ENCODE data around the gene KLHDC1. TPM values are rescaled to one million over a fixed set of nuclear protein-coding genes. Genes with fewer than 3 reads are reported as not detected.

The KLHDC1 gene
- total and polyA plus RNA-seq, 7 donors = 0.46 to 19.1 (median 11.4) TPM

GRCh38 chr14:49754570-49755097 is 61.7 kb downstream of the KLHDC1 start:
- TF ChIP-seq POLR2AphosphoS5 (IDR thresholded peaks at IDR 0.05) = no peak
- TF ChIP-seq POLR2A (IDR thresholded peaks at IDR 0.05) = no peak
- TF ChIP-seq EP300 (IDR thresholded peaks at IDR 0.05) = no peak
- TF ChIP-seq CTCF (IDR thresholded peaks at IDR 0.05) = no peak
- WGBS, 2 donors = 66 to 82% methylated on average over 5 of the region's 5 CpGs
- no peaks in the 10 kb centered on the region for H3K9me3 ChIP-seq
- H3K27ac ChIP-seq = no peak overlapping the region
- DNase-seq = no peak
- H3K4me3 ChIP-seq = no peak overlapping the region
- H3K27me3 ChIP-seq = no peaks in the 10 kb centered on the region
- peaks cover 0 to 31% (median 3%) of the 10 kb centered on the region in 4 donors for H3K36me3 ChIP-seq
- no peaks in the 10 kb centered on the region for H3K4me1 ChIP-seq
- intact Hi-C loops (cut with DNase I) = no loop called here

GRCh38 chr14:49755378-49755777 is 62.5 kb downstream of the KLHDC1 start:
- H3K27ac ChIP-seq = no peak overlapping the region
- DNase-seq = no peak
- no peak overlapping the region for H3K4me3 ChIP-seq
- H3K4me1 ChIP-seq = no peaks in the 10 kb centered on the region
- WGBS, 2 donors = 86% methylated on average over 3 of the region's 3 CpGs
- intact Hi-C loops (cut with DNase I) = no loop called here
- H3K27me3 ChIP-seq = no peaks in the 10 kb centered on the region
- no peak for TF ChIP-seq POLR2A (IDR thresholded peaks at IDR 0.05)
- no peak for TF ChIP-seq CTCF (IDR thresholded peaks at IDR 0.05)
- TF ChIP-seq POLR2AphosphoS5 (IDR thresholded peaks at IDR 0.05) = no peak
- no peak for TF ChIP-seq EP300 (IDR thresholded peaks at IDR 0.05)
- H3K9me3 ChIP-seq = no peaks in the 10 kb centered on the region
- H3K36me3 ChIP-seq = peaks cover 0 to 24% (median 3%) of the 10 kb centered on the region in 4 donors

- no peak for TF ChIP-seq EP300 (IDR thresholded peaks at IDR 0.05)
- no peak for TF ChIP-seq CTCF (IDR thresholded peaks at IDR 0.05)
- no peak for TF ChIP-seq POLR2A (IDR thresholded peaks at IDR 0.05)
- TF ChIP-seq POLR2AphosphoS5 (IDR thresholded peaks at IDR 0.05) = no peak
- Histone ChIP-seq H3K4me3 (no peak overlapping the region), H3K27me3 (no peaks in the 10 kb centered on the region), H3K36me3 (no peaks in the 10 kb centered on the region), H3K4me1 (peaks cover 0 to 5% (median 3%) of the 10 kb centered on the region in 4 donors), H3K27ac (no peak overlapping the region), H3K9me3 (no peaks in the 10 kb centered on the region)
- intact Hi-C loops (cut with DNase I) = no loop called here
- WGBS, 2 donors = 88 to 91% methylated on average over 6 of the region's 6 CpGs
- DNase-seq = no peak
Observed at GRCh38 chr14:49761839-49762551, 69.1 kb downstream of the KLHDC1 start.

GRCh38 chr14:49766839-49767238 is 73.9 kb downstream of the KLHDC1 start:
- intact Hi-C loops (cut with DNase I) = loop anchor here (2.0 kb wide), 1 partner anchor 74 kb away; the partner anchor contains the start of gene KLHDC1
- no peak for DNase-seq
- Histone ChIP-seq H3K9me3 (no peaks in the 10 kb centered on the region), H3K27me3 (no peaks in the 10 kb centered on the region), H3K36me3 (peaks cover 0 to 6% (median 2%) of the 10 kb centered on the region in 4 donors), H3K4me3 (peak overlapping the region; percentile 34 to 100 (median 87)), H3K27ac (peak overlapping the region; percentile 93 to 99 (median 98)), H3K4me1 (peaks cover 0 to 30% (median 28%) of the 10 kb centered on the region in 4 donors)
- 30 to 74% methylated on average over 10 of the region's 10 CpGs for WGBS, 2 donors
- TF ChIP-seq EP300 (IDR thresholded peaks at IDR 0.05) (no peak), CTCF (IDR thresholded peaks at IDR 0.05) (no peak), POLR2AphosphoS5 (IDR thresholded peaks at IDR 0.05) (no peak), POLR2A (IDR thresholded peaks at IDR 0.05) (no peak)
